Fibroblast of villous mesenchyme (primary cell): ENCODE measurements around the gene RICTOR. TPM values are rescaled to one million over a fixed set of nuclear protein-coding genes. Genes with fewer than 3 reads are reported as not detected.
A peak's percentile ranks its signal among the peaks of the same experiment; 100 is the strongest.

ENCODE experiments used
- DNase-seq: peaks from one replicate; pipeline ENCODE4 v3.0.0-alpha.2; 2010; ENCODE audit warnings: low read depth
- H3K4me3 ChIP-seq: 2 replicates; pipeline ENCODE4 v1.5.1; 2011; ENCODE audit warnings: low read depth, mild to moderate bottlenecking, low read length
- CTCF ChIP-seq: IDR thresholded peaks from 2 replicates; pipeline ENCODE4 v1.5.1; 2012; ENCODE audit warnings: low read depth, mild to moderate bottlenecking, low read length; ENCODE audit not compliant: insufficient read depth
- total RNA-seq: library from RNA; depleted of rRNA; stranded (reverse); fragments of >200 nt; gene quantifications from 2 replicates; pipeline ENCODE4 v1.2.3, GENCODE V29; 2012

The RICTOR gene
- total RNA-seq, 1 donor: 50.1 TPM

- no peak for DNase-seq
- no peak for TF ChIP-seq CTCF
These were observed 507 bp downstream of the RICTOR start for GRCh38 chr5:39073767-39074016.

GRCh38 chr5:39072925-39073766 lies 1.1 kb downstream of the RICTOR start:
- TF ChIP-seq CTCF: no peak
- H3K4me3 ChIP-seq: peak overlapping the region; percentile 94
- DNase-seq: peak; percentile 67

More at GRCh38 chr5:39073767-39074016, 507 bp downstream of the RICTOR start:
- H3K4me3 ChIP-seq: peak overlapping the region; percentile 94

- DNase-seq: no peak
- no peak for TF ChIP-seq CTCF
- H3K4me3 ChIP-seq: no peak overlapping the region
These were observed 6.1 kb downstream of the RICTOR start for GRCh38 chr5:39068099-39068498.

GRCh38 chr5:39064450-39064849 lies 9.7 kb downstream of the RICTOR start:
- no peak for DNase-seq
- H3K4me3 ChIP-seq: no peak overlapping the region
- TF ChIP-seq CTCF: no peak

GRCh38 chr5:39063037-39063436 lies 11.2 kb downstream of the RICTOR start:
- TF ChIP-seq CTCF: no peak
- H3K4me3 ChIP-seq: no peak overlapping the region
- DNase-seq: no peak

GRCh38 chr5:39062530-39062929 lies 11.7 kb downstream of the RICTOR start:
- no peak overlapping the region for H3K4me3 ChIP-seq
- DNase-seq: no peak
- TF ChIP-seq CTCF: no peak

- TF ChIP-seq CTCF: no peak
These were observed 12.1 kb downstream of the RICTOR start for GRCh38 chr5:39062104-39062503.

More at GRCh38 chr5:39062104-39062503, 12.1 kb downstream of the RICTOR start:
- no peak overlapping the region for H3K4me3 ChIP-seq
- no peak for DNase-seq
